Measurements from ENCODE around the gene CD163L1.

The CD163L1 gene

GRCh38 chr12:7444076-7444475 is at the start of gene CD163L1:
Gene CD163L1 (minus strand): TSS chr12:7444153. CDS start chr12:7444127, 26 bp downstream.
- TF ChIP-seq JUND (IDR thresholded peaks at IDR 0.05; ENCODE audit: low read depth): no peak
- in situ Hi-C loops (cut with HindIII; ENCODE audit: low pct_unique_long_range_greater_than_20kb, low sequenced_read_pairs): no loop called here
- DNase-seq (ENCODE audit: low read depth in 1 of 2, low spot score in 1 of 2): no peak

DNA sequence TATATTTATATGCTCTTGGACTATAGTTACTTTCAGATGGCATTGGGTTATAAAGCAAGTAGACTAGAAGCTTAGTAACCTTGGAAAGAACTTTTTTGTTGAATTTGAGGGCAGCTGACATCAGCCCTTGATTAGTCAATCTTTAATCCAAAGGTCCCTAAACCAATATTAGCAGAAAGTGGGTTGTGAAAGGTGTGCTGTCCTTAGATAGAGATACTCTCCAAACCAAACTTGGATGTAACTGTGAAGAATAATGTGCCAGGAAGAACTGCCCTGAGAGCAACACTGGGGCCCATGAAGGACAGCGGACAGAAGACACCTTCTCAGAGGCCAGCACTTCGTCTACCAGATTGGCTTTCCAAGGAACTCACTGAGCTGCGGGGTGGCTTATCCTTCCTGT is 49.1 kb upstream of the CD163L1 start:
- DNase-seq (ENCODE audit: low read depth in 1 of 2, low spot score in 1 of 2): no peak
- in situ Hi-C loops (cut with HindIII; ENCODE audit: low pct_unique_long_range_greater_than_20kb, low sequenced_read_pairs): no loop called here

DNA sequence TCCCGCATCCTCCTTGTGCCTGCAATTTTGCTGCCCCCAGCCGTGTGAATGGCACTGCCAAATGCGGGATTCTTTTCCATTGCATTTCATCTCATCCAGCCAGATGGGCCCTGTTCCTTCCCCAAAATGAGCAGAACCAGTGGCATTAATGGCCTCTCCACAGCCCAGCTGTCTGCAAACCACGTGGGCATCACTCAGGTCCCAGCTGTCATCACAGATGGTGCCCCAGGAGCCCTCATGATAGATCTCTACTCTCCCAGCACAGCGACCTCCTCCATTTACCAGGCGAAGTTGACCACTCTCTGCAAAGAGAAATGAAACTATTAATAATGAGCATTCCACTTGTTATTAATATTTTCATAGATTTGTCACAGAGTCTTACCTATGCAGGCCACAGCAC is 42.6 kb upstream of the CD163L1 start:
- no peak for DNase-seq (ENCODE audit: low read depth in 1 of 2, low spot score in 1 of 2)
- TF ChIP-seq JUND (IDR thresholded peaks at IDR 0.05; ENCODE audit: low read depth): no peak
- in situ Hi-C loops (cut with HindIII; ENCODE audit: low pct_unique_long_range_greater_than_20kb, low sequenced_read_pairs): no loop called here

More for the DNA sequence above, 49.1 kb upstream of the CD163L1 start:
- no peak for TF ChIP-seq JUND (IDR thresholded peaks at IDR 0.05; ENCODE audit: low read depth)

DNA sequence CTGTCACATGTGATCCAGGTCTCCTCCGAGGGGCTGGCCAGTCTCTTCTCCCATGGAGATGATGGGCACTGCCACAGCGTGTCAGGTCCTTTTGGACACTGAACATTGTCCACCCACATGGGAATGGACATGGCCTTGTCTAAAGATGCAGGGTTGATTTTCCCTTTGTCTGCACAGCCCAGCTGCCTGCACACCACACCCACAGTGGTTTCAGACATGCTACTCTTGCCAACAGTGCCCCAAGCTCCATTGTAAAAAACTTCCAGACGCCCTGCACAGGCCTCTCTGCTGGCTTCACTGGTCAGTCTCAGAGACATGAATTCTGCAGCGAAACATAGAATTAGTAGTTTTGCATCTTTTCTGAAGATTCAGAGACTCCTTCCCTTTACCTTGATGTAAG is 41.1 kb upstream of the CD163L1 start:
- no peak for TF ChIP-seq JUND (IDR thresholded peaks at IDR 0.05; ENCODE audit: low read depth)
- DNase-seq (ENCODE audit: low read depth in 1 of 2, low spot score in 1 of 2): no peak
- in situ Hi-C loops (cut with HindIII; ENCODE audit: low pct_unique_long_range_greater_than_20kb, low sequenced_read_pairs): no loop called here

GRCh38 chr12:7483343-7483742 is 39.4 kb upstream of the CD163L1 start:
- no peak for DNase-seq (ENCODE audit: low read depth in 1 of 2, low spot score in 1 of 2)
- in situ Hi-C loops (cut with HindIII; ENCODE audit: low pct_unique_long_range_greater_than_20kb, low sequenced_read_pairs): no loop called here
- no peak for TF ChIP-seq JUND (IDR thresholded peaks at IDR 0.05; ENCODE audit: low read depth)

DNA sequence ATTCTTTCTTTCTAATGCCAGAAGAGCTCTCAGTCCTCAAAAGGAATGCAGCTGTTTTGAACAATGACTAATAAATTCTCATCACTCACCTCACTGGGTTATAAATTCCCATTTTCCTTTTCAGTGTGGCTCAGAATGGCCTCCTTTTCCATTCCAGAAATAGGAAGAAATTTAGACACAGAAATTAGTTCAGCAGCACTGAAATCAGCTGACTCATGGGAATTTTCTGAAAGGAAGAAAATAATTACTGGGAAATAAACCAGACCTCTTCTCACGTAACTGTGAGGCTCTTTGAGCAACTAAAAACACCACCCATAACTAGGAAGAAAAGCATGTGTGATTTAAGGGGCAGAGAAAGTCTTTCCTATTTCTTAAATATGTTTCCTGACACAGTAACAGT is 35.8 kb upstream of the CD163L1 start:
- in situ Hi-C loops (cut with HindIII; ENCODE audit: low pct_unique_long_range_greater_than_20kb, low sequenced_read_pairs): no loop called here
- no peak for TF ChIP-seq JUND (IDR thresholded peaks at IDR 0.05; ENCODE audit: low read depth)
- DNase-seq (ENCODE audit: low read depth in 1 of 2, low spot score in 1 of 2): no peak

- in situ Hi-C loops (cut with HindIII; ENCODE audit: low pct_unique_long_range_greater_than_20kb, low sequenced_read_pairs): no loop called here
- DNase-seq (ENCODE audit: low read depth in 1 of 2, low spot score in 1 of 2): no peak
- TF ChIP-seq JUND (IDR thresholded peaks at IDR 0.05; ENCODE audit: low read depth): no peak
Observed at GRCh38 chr12:7472060-7472459, 28.1 kb upstream of the CD163L1 start.

- peak; percentile 7 to 38 for DNase-seq (ENCODE audit: low read depth in 1 of 2, low spot score in 1 of 2)
- in situ Hi-C loops (cut with HindIII; ENCODE audit: low pct_unique_long_range_greater_than_20kb, low sequenced_read_pairs): no loop called here
- TF ChIP-seq JUND (IDR thresholded peaks at IDR 0.05; ENCODE audit: low read depth): no peak
Observed at GRCh38 chr12:7460375-7461259, 16.7 kb upstream of the CD163L1 start.

- in situ Hi-C loops (cut with HindIII; ENCODE audit: low pct_unique_long_range_greater_than_20kb, low sequenced_read_pairs): no loop called here
- no peak for TF ChIP-seq JUND (IDR thresholded peaks at IDR 0.05; ENCODE audit: low read depth)
- DNase-seq (ENCODE audit: low read depth in 1 of 2, low spot score in 1 of 2): no peak
Observed at GRCh38 chr12:7459973-7460372, 16.0 kb upstream of the CD163L1 start.

DNA sequence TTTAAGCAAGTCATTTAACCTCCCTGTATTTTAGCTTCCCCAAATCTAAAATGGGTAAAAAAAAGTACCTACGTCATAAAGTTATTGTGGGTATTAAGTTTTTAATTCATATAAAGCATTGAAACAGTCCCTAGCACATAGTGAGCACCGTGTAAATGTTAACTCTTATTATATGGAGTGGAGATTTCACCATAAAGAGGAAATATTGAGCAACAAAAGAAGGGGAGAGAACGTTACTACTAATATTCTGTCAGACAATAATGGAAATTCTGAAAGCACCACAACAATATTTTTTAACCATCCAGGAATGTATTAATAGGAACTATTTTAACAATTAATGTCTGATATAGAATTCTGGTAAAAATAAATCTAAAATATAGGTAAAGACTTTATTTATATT is 7.8 kb upstream of the CD163L1 start:
- in situ Hi-C loops (cut with HindIII; ENCODE audit: low pct_unique_long_range_greater_than_20kb, low sequenced_read_pairs): no loop called here

DNA sequence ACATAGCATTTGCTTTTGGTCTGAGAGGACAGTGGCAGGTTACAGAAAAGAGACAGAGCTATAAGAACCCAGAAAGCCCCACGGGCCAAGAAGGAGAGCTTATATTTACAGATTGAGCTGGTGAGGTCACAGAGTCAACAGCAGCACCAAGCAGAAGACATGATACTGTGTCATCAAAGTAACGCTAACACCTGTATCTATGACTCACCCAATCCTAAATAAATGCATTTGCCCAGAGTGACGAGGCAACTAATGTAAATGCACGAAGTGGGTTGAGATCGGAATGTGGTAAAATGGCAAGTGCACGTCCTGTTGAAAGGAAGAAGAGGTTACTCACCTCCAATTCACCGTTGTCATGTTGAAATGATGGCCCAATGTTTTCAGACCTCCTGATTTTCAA is 6.7 kb upstream of the CD163L1 start:
- TF ChIP-seq JUND (IDR thresholded peaks at IDR 0.05; ENCODE audit: low read depth): no peak
- DNase-seq (ENCODE audit: low read depth in 1 of 2, low spot score in 1 of 2): no peak
- in situ Hi-C loops (cut with HindIII; ENCODE audit: low pct_unique_long_range_greater_than_20kb, low sequenced_read_pairs): no loop called here

More for the DNA sequence above, 7.8 kb upstream of the CD163L1 start:
- TF ChIP-seq JUND (IDR thresholded peaks at IDR 0.05; ENCODE audit: low read depth): no peak
- DNase-seq (ENCODE audit: low read depth in 1 of 2, low spot score in 1 of 2): no peak

DNA sequence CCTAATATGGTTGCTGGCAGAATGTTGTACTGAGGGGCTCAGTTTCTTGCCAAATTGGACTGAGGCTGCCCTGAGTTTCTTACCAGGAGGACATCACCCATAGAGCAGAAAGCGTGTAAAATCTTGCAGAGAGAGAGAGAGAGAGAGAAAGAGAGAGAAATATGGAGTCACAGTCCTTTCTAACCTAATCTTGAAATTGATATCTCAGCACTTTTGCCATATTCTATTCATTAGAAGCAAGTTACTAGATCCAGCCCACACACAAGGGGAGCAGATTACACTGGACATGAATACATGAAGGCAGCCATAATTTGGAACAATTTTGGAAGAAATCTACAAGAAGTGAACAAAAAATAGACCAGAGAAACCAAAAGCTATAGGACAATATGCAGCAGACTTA is 4.1 kb upstream of the CD163L1 start:
- in situ Hi-C loops (cut with HindIII; ENCODE audit: low pct_unique_long_range_greater_than_20kb, low sequenced_read_pairs): no loop called here
- no peak for DNase-seq (ENCODE audit: low read depth in 1 of 2, low spot score in 1 of 2)
- no peak for TF ChIP-seq JUND (IDR thresholded peaks at IDR 0.05; ENCODE audit: low read depth)

DNA sequence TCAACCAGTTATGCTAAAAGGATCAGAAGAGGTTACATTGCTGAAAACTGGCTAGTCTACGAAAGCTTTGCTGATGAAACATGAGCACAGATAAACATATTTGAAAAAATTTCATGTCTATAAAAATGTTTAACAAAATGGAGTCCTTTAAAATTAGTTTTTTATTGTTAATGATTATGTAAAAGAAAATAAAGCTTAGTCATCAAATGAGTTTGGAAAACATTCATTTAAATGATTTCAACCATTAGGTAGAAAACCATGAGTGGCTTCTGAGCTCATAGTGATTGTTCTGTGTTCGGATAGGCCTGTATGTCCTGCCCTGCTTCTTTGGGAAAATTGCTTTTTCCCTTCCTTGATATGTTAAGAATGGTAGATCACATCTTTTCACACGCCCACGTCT is 584 bp upstream of the CD163L1 start:
- DNase-seq (ENCODE audit: low read depth in 1 of 2, low spot score in 1 of 2): no peak
- in situ Hi-C loops (cut with HindIII; ENCODE audit: low pct_unique_long_range_greater_than_20kb, low sequenced_read_pairs): no loop called here
- TF ChIP-seq JUND (IDR thresholded peaks at IDR 0.05; ENCODE audit: low read depth): no peak

- DNase-seq (ENCODE audit: low read depth in 1 of 2, low spot score in 1 of 2): no peak
- in situ Hi-C loops (cut with HindIII; ENCODE audit: low pct_unique_long_range_greater_than_20kb, low sequenced_read_pairs): no loop called here
- TF ChIP-seq JUND (IDR thresholded peaks at IDR 0.05; ENCODE audit: low read depth): no peak
Observed at GRCh38 chr12:7441216-7441615, 2.7 kb downstream of the CD163L1 start.

Data from T47D (cell line).